Measurements from ENCODE around the gene UBE2V1.

Gene UBE2V1

GRCh38 chr20:50061151-50062005 is 51.6 kb downstream of the UBE2V1 start:
- H3K27ac ChIP-seq = no peak overlapping the region
- no peaks in the 10 kb centered on the region for H3K79me2 ChIP-seq (ENCODE audit: insufficient read depth, low read depth)
- no peak overlapping the region for H3K4me2 ChIP-seq
- H3K4me1 ChIP-seq (ENCODE audit: low read depth, poor library complexity, severe bottlenecking) = peaks cover 18% of the 10 kb centered on the region
- no peaks in the 10 kb centered on the region for H4K20me1 ChIP-seq (ENCODE audit: insufficient read depth)
- H3K4me3 ChIP-seq (IDR thresholded peaks at IDR 0.05; ENCODE audit: insufficient read depth, low read depth, low read length) = no peak overlapping the region
- no peak overlapping the region for H3K9ac ChIP-seq
- no peak overlapping the region for H2AFZ ChIP-seq (ENCODE audit: low read depth)
- no peaks in the 10 kb centered on the region for H3K36me3 ChIP-seq (ENCODE audit: insufficient read depth)
- no peak for TF ChIP-seq CTCF (conservative IDR thresholded peaks at IDR 0.05; ENCODE audit: low read depth, low read length)
- no peaks in the 10 kb centered on the region for H3K27me3 ChIP-seq (ENCODE audit: insufficient read depth, low read depth)

GRCh38 chr20:50058662-50059402 is 54.1 kb downstream of the UBE2V1 start:
- Histone ChIP-seq H2AFZ (ENCODE audit: low read depth) (no peak overlapping the region), H3K4me1 (ENCODE audit: low read depth, poor library complexity, severe bottlenecking) (peaks cover 30% of the 10 kb centered on the region), H3K79me2 (ENCODE audit: insufficient read depth, low read depth) (no peaks in the 10 kb centered on the region), H3K4me3 (IDR thresholded peaks at IDR 0.05; ENCODE audit: insufficient read depth, low read depth, low read length) (no peak overlapping the region), H3K4me2 (no peak overlapping the region), H3K36me3 (ENCODE audit: insufficient read depth) (no peaks in the 10 kb centered on the region), H3K27me3 (ENCODE audit: insufficient read depth, low read depth) (no peaks in the 10 kb centered on the region; the same call in 1 of the 2 replicates), H3K27ac (no peak overlapping the region), H4K20me1 (ENCODE audit: insufficient read depth) (no peaks in the 10 kb centered on the region), H3K9ac (no peak overlapping the region)
- TF ChIP-seq CTCF (conservative IDR thresholded peaks at IDR 0.05; ENCODE audit: low read depth, low read length) = no peak

- Histone ChIP-seq H4K20me1 (ENCODE audit: insufficient read depth) (no peaks in the 10 kb centered on the region), H3K4me2 (peak overlapping the region; percentile 80; the same call in 1 of the 2 replicates), H3K79me2 (ENCODE audit: insufficient read depth, low read depth) (no peaks in the 10 kb centered on the region), H3K4me1 (ENCODE audit: low read depth, poor library complexity, severe bottlenecking) (peaks cover 30% of the 10 kb centered on the region), H3K9ac (no peak overlapping the region), H3K4me3 (IDR thresholded peaks at IDR 0.05; ENCODE audit: insufficient read depth, low read depth, low read length) (no peak overlapping the region), H2AFZ (ENCODE audit: low read depth) (0 out of 2 replicates have a peak overlapping the region, but pooled peaks have one; percentile 81), H3K27me3 (ENCODE audit: insufficient read depth, low read depth) (no peaks in the 10 kb centered on the region; the same call in 1 of the 2 replicates), H3K27ac (no peak overlapping the region), H3K36me3 (ENCODE audit: insufficient read depth) (no peaks in the 10 kb centered on the region)
- TF ChIP-seq CTCF (conservative IDR thresholded peaks at IDR 0.05; ENCODE audit: low read depth, low read length) = no peak
Measured at GRCh38 chr20:50057714-50058053, 55.3 kb downstream of the UBE2V1 start.

GRCh38 chr20:50056951-50057713 is 55.8 kb downstream of the UBE2V1 start:
- no peaks in the 10 kb centered on the region for H3K79me2 ChIP-seq (ENCODE audit: insufficient read depth, low read depth)

More at GRCh38 chr20:50056951-50057713, 55.8 kb downstream of the UBE2V1 start:
- Histone ChIP-seq H3K4me1 (ENCODE audit: low read depth, poor library complexity, severe bottlenecking) (peaks cover 30% of the 10 kb centered on the region), H3K4me2 (peak overlapping the region; percentile 80), H4K20me1 (ENCODE audit: insufficient read depth) (no peaks in the 10 kb centered on the region), H2AFZ (ENCODE audit: low read depth) (peak overlapping the region; percentile 81), H3K36me3 (ENCODE audit: insufficient read depth) (no peaks in the 10 kb centered on the region), H3K9ac (peak overlapping the region; percentile 40; the same call in 1 of the 2 replicates), H3K27me3 (ENCODE audit: insufficient read depth, low read depth) (no peaks in the 10 kb centered on the region; the same call in 1 of the 2 replicates), H3K4me3 (IDR thresholded peaks at IDR 0.05; ENCODE audit: insufficient read depth, low read depth, low read length) (no peak overlapping the region), H3K27ac (peak overlapping the region; percentile 71)
- TF ChIP-seq CTCF (conservative IDR thresholded peaks at IDR 0.05; ENCODE audit: low read depth, low read length) = no peak
